Measurements from ENCODE around the gene PSMD14. TPM values are rescaled to one million over a fixed set of nuclear protein-coding genes. Genes with fewer than 3 reads are reported as not detected.
A peak's percentile ranks its signal among the peaks of the same experiment; 100 is the strongest.

The PSMD14 gene
- total RNA-seq, 2 experiments from 2014 or later: 49.2 to 84.3 TPM

DNA sequence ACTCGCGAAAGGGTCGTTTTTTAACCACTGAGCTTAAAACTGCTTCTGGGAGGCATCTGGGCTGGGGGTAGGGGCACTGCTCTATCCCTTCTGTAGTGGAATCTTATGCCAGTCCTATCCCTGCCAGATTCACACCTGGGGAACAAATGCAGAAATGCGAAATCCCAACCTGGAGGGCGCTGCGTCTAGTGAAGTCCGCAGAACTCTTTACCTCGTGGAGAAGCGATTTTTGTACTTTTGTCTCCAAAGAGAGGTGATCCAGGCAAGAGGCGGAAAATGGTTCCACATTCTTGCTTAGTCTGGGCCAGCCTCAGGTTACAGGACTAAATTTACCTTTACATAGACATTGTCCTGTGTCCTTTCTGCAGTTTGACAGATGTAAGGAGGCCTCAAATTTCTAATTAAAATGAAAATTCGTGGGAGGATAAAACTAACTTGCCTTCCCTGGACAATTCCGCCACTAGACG, 118.3 kb downstream of the PSMD14 start:
- H3K9me2 ChIP-seq (ENCODE audit: insufficient read depth, low read length): no peaks in the 10 kb centered on the region
- no peaks in the 10 kb centered on the region for H3K36me3 ChIP-seq (ENCODE audit: insufficient read depth, low read length)
- TF ChIP-seq EZH2phosphoT487 (IDR thresholded peaks at IDR 0.05; ENCODE audit: borderline replicate concordance, low read depth, low read length): no peak
- TF ChIP-seq, protein P1, sequence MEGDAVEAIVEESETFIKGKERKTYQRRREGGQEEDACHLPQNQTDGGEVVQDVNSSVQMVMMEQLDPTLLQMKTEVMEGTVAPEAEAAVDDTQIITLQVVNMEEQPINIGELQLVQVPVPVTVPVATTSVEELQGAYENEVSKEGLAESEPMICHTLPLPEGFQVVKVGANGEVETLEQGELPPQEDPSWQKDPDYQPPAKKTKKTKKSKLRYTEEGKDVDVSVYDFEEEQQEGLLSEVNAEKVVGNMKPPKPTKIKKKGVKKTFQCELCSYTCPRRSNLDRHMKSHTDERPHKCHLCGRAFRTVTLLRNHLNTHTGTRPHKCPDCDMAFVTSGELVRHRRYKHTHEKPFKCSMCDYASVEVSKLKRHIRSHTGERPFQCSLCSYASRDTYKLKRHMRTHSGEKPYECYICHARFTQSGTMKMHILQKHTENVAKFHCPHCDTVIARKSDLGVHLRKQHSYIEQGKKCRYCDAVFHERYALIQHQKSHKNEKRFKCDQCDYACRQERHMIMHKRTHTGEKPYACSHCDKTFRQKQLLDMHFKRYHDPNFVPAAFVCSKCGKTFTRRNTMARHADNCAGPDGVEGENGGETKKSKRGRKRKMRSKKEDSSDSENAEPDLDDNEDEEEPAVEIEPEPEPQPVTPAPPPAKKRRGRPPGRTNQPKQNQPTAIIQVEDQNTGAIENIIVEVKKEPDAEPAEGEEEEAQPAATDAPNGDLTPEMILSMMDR (conservative IDR thresholded peaks at IDR 0.05; ENCODE audit: low read length): peak; percentile 53
- no peak overlapping the region for H3K4me3 ChIP-seq (ENCODE audit: low read depth, low read length, poor library complexity, severe bottlenecking)
- no TSS peak for BruUV-seq (replicated peaks)
- no peak overlapping the region for H3K27ac ChIP-seq (ENCODE audit: low read depth, low read length, poor library complexity, severe bottlenecking)
- no peak overlapping the region for H2AFZ ChIP-seq (ENCODE audit: low read length)
- intact Hi-C loops (cut with micrococcal nuclease; ENCODE audit: unreplicated experiment): no loop called here
- CTCF ChIA-PET (ENCODE audit: unreplicated experiment): no interaction called here
- DNase-seq (ENCODE audit: low spot score): no peak
- no peaks in the 10 kb centered on the region for H3K79me2 ChIP-seq (ENCODE audit: insufficient read depth, low read depth, low read length)
- H3K4me2 ChIP-seq (ENCODE audit: low read length): no peak overlapping the region
- no peaks in the 10 kb centered on the region for H3K9me3 ChIP-seq (ENCODE audit: low read length)
- H4K20me1 ChIP-seq (ENCODE audit: insufficient read depth, low read length): no peaks in the 10 kb centered on the region
- no peaks in the 10 kb centered on the region for H3K4me1 ChIP-seq (ENCODE audit: insufficient read depth, low read length, poor library complexity, severe bottlenecking)
- POLR2A ChIA-PET: interaction anchor here (0.6 kb wide), 1 partner anchor 234 kb away, joined by 3 read pairs; no protein-coding TSS in a partner anchor

DNA sequence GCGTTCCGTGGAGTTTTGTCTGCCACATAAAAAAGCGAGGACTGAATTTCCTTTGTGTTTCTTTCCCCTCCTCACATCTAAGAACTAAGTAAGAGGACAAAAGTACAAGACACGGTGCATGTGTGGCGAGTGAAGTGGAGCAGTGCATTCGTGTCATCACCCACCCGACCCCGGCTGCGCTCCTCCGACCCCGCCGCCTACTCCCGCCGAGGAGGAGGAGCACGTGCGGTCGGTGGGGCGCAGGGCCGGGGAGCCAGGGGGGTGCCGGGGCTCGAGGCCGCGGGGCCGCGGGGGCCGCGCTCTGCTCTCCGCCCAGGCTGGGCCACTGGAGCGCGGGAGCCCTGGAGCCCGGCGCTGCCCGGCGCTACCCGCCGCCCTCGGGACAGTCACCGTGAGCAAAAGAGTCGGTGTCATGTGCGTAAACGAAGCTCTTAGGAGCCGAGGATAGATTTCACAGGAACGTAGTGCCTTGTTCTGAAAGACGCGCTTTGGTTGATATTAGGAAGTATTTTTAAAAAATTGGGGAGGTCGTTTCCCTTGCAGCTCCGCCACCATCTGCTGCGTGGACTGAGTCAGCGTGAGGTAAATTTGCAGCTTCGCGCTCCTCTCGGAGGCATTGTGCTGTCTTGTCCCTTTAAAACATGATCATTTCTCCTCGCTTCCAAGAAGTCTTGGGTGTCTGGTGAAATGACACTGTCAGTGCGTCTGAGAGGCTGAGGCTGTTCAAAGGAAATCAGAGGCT, 118.9 kb downstream of the PSMD14 start:
- Histone ChIP-seq H3K4me1 (ENCODE audit: insufficient read depth, low read length, poor library complexity, severe bottlenecking) (no peaks in the 10 kb centered on the region), H2AFZ (ENCODE audit: low read length) (no peak overlapping the region), H3K27ac (ENCODE audit: low read depth, low read length, poor library complexity, severe bottlenecking) (no peak overlapping the region), H3K9me3 (ENCODE audit: low read length) (no peaks in the 10 kb centered on the region), H3K79me2 (ENCODE audit: insufficient read depth, low read depth, low read length) (no peaks in the 10 kb centered on the region), H3K4me3 (ENCODE audit: low read depth, low read length, poor library complexity, severe bottlenecking) (no peak overlapping the region), H3K36me3 (ENCODE audit: insufficient read depth, low read length) (no peaks in the 10 kb centered on the region), H4K20me1 (ENCODE audit: insufficient read depth, low read length) (no peaks in the 10 kb centered on the region), H3K4me2 (ENCODE audit: low read length) (no peak overlapping the region), H3K9me2 (ENCODE audit: insufficient read depth, low read length) (no peaks in the 10 kb centered on the region)
- no TSS peak for BruUV-seq (replicated peaks)
- intact Hi-C loops (cut with micrococcal nuclease; ENCODE audit: unreplicated experiment): no loop called here
- no peak for DNase-seq (ENCODE audit: low spot score)
- ChIA-PET POLR2A (no interaction called here), CTCF (ENCODE audit: unreplicated experiment) (no interaction called here)
- no peak for TF ChIP-seq EZH2phosphoT487 (IDR thresholded peaks at IDR 0.05; ENCODE audit: borderline replicate concordance, low read depth, low read length)
- TF ChIP-seq, protein P1 (conservative IDR thresholded peaks at IDR 0.05; ENCODE audit: low read length): no peak; the same call in 1 of the 2 replicates
